ENCODE measurements around the gene LHX6.

The LHX6 gene

DNA sequence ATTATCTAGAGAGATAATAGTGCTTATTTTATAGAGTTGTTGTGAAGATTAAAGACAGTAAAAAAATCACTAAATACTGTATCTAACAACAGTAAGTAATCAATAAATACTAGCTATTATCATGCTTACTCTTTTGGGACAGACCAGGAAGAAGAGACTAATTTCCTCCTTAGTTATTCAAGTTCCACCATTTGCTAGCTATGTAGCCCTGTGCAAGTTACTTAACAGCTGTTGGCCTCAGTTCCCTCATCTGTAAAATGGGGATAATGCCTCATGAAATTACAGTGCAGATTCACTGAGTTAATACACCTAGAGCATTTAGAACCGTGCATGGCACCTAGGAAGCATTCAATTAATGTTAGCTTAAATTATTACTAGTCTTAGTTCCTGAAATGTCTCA lies 33.3 kb upstream of the LHX6 start:
- no peak for DNase-seq
- Histone ChIP-seq H3K36me3 (ENCODE audit: control insufficient read depth, insufficient read depth, low read length) (peaks cover 27% of the 10 kb centered on the region), H3K27me3 (replicated peaks; ENCODE audit: control insufficient read depth, insufficient read depth, low read length, poor library complexity, severe bottlenecking) (no peaks in the 10 kb centered on the region), H3K4me1 (ENCODE audit: control insufficient read depth, insufficient read depth, low read length, poor library complexity, severe bottlenecking) (peaks cover 4% of the 10 kb centered on the region), H3K4me3 (ENCODE audit: insufficient read depth, low read depth, low read length, poor library complexity, severe bottlenecking) (no peak overlapping the region), H3K9me3 (ENCODE audit: control insufficient read depth, low read length) (no peaks in the 10 kb centered on the region), H3K27ac (ENCODE audit: insufficient read depth, low read length, poor library complexity, severe bottlenecking) (no peak overlapping the region)

DNA sequence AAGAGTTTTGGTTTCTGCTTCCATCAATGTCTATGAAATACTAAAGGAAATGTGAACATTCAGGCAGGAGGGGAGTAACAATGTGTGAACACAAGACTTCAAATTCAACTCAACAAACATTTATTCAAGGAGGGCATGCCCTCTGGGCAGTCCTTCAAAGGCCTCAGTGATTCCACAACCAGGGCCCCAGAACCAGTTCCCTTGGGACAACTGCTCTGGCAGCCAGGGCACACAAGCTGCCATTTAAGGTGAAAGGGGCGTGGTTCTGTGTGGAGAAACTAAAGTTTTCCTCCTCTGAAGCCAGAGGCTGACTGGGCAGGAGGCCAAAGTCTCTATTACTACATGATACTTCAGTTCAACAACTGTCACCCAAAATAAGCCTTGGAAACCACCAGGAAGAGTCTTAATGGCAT lies 32.7 kb upstream of the LHX6 start:
- no peak overlapping the region for H3K4me3 ChIP-seq (ENCODE audit: insufficient read depth, low read depth, low read length, poor library complexity, severe bottlenecking)
- peaks cover 4% of the 10 kb centered on the region for H3K4me1 ChIP-seq (ENCODE audit: control insufficient read depth, insufficient read depth, low read length, poor library complexity, severe bottlenecking)
- DNase-seq: no peak
- no peaks in the 10 kb centered on the region for H3K27me3 ChIP-seq (replicated peaks; ENCODE audit: control insufficient read depth, insufficient read depth, low read length, poor library complexity, severe bottlenecking)
- H3K9me3 ChIP-seq (ENCODE audit: control insufficient read depth, low read length): no peaks in the 10 kb centered on the region
- H3K27ac ChIP-seq (ENCODE audit: insufficient read depth, low read length, poor library complexity, severe bottlenecking): no peak overlapping the region
- peaks cover 27% of the 10 kb centered on the region for H3K36me3 ChIP-seq (ENCODE audit: control insufficient read depth, insufficient read depth, low read length)

DNA sequence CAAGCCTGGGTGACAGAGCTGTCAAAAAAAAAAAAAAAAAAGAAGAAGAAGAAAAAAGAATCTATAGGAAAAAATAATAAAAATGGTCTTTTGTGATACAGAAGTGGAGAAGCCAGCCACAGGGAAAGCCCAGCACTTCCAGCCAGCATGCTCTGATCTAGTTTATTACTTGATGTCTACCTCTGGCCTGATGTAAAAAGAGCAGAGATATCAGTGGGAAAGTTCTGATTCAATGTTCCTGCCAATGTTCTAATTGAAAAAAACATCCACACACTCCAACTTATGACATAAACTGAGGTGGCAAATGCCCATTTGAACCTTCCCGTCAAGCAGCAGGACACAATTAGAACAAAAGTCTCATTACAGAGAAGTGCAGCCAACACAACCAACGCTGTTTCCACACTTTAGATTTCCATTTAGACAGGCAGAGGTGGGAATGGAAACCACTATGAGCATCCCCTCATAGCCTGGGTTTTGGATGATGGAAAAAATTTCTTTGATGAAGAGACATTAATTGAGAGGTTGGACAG lies 30.2 kb upstream of the LHX6 start:
- no peaks in the 10 kb centered on the region for H3K27me3 ChIP-seq (replicated peaks; ENCODE audit: control insufficient read depth, insufficient read depth, low read length, poor library complexity, severe bottlenecking)
- no peak overlapping the region for H3K4me3 ChIP-seq (ENCODE audit: insufficient read depth, low read depth, low read length, poor library complexity, severe bottlenecking)
- DNase-seq: no peak
- no peaks in the 10 kb centered on the region for H3K4me1 ChIP-seq (ENCODE audit: control insufficient read depth, insufficient read depth, low read length, poor library complexity, severe bottlenecking)
- peaks cover 31% of the 10 kb centered on the region for H3K36me3 ChIP-seq (ENCODE audit: control insufficient read depth, insufficient read depth, low read length)
- H3K9me3 ChIP-seq (ENCODE audit: control insufficient read depth, low read length): no peaks in the 10 kb centered on the region
- H3K27ac ChIP-seq (ENCODE audit: insufficient read depth, low read length, poor library complexity, severe bottlenecking): no peak overlapping the region

- H3K4me1 ChIP-seq (ENCODE audit: control insufficient read depth, insufficient read depth, low read length, poor library complexity, severe bottlenecking): no peaks in the 10 kb centered on the region
- H3K27me3 ChIP-seq (replicated peaks; ENCODE audit: control insufficient read depth, insufficient read depth, low read length, poor library complexity, severe bottlenecking): no peaks in the 10 kb centered on the region
- H3K9me3 ChIP-seq (ENCODE audit: control insufficient read depth, low read length): no peaks in the 10 kb centered on the region
- DNase-seq: no peak
- H3K27ac ChIP-seq (ENCODE audit: insufficient read depth, low read length, poor library complexity, severe bottlenecking): no peak overlapping the region
- H3K36me3 ChIP-seq (ENCODE audit: control insufficient read depth, insufficient read depth, low read length): peaks cover 39% of the 10 kb centered on the region
- no peak overlapping the region for H3K4me3 ChIP-seq (ENCODE audit: insufficient read depth, low read depth, low read length, poor library complexity, severe bottlenecking)
Observed at GRCh38 chr9:122256206-122256605, 27.4 kb upstream of the LHX6 start.

- peaks cover 36% of the 10 kb centered on the region for H3K36me3 ChIP-seq (ENCODE audit: control insufficient read depth, insufficient read depth, low read length)
- H3K27me3 ChIP-seq (replicated peaks; ENCODE audit: control insufficient read depth, insufficient read depth, low read length, poor library complexity, severe bottlenecking): no peaks in the 10 kb centered on the region
- DNase-seq: no peak
- no peaks in the 10 kb centered on the region for H3K4me1 ChIP-seq (ENCODE audit: control insufficient read depth, insufficient read depth, low read length, poor library complexity, severe bottlenecking)
- no peak overlapping the region for H3K4me3 ChIP-seq (ENCODE audit: insufficient read depth, low read depth, low read length, poor library complexity, severe bottlenecking)
- H3K27ac ChIP-seq (ENCODE audit: insufficient read depth, low read length, poor library complexity, severe bottlenecking): no peak overlapping the region
- H3K9me3 ChIP-seq (ENCODE audit: control insufficient read depth, low read length): no peaks in the 10 kb centered on the region
Observed at GRCh38 chr9:122254761-122255160, 26.0 kb upstream of the LHX6 start.

DNA sequence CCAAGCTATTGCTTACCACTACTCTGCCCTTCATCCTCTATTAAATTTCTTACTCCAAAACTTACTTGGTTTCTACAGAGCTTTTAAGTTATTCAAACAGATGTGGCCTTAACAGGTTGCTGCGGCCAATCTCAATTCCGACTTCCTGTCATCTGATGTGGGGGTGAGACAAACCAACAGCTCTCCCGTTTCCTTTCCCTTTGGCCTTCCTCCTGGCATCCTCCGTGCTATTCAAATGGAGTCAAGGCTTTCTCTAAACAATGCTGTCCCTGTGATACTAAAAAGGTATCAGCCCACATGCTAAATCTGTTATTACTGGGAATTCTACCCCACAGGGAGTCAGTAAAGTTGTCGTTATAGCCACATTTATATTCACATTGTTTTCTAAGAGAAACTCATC lies 24.0 kb upstream of the LHX6 start:
- Histone ChIP-seq H3K27ac (ENCODE audit: insufficient read depth, low read length, poor library complexity, severe bottlenecking) (no peak overlapping the region), H3K4me3 (ENCODE audit: insufficient read depth, low read depth, low read length, poor library complexity, severe bottlenecking) (no peak overlapping the region), H3K9me3 (ENCODE audit: control insufficient read depth, low read length) (no peaks in the 10 kb centered on the region), H3K36me3 (ENCODE audit: control insufficient read depth, insufficient read depth, low read length) (peaks cover 40% of the 10 kb centered on the region), H3K4me1 (ENCODE audit: control insufficient read depth, insufficient read depth, low read length, poor library complexity, severe bottlenecking) (no peaks in the 10 kb centered on the region), H3K27me3 (replicated peaks; ENCODE audit: control insufficient read depth, insufficient read depth, low read length, poor library complexity, severe bottlenecking) (no peaks in the 10 kb centered on the region)
- no peak for DNase-seq

DNA sequence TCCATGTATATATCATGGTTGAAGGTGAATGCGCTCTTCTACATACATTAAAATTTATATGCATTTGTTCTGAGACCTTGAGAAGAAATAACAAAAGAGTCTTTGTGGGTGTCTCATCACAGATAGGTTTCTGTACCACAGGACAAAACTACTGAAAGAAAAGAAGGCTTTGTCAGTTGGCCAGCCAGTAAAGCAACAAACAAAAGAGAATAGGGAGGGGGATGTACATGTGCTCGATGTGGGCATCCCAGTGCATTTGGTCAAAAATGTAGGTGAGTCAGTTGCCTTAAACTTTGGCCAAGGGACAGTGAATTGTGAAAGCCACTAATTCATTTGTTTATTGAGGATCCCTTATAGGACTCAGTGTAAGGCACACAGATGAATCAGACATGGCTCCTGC lies 22.6 kb upstream of the LHX6 start:
- peaks cover 53% of the 10 kb centered on the region for H3K36me3 ChIP-seq (ENCODE audit: control insufficient read depth, insufficient read depth, low read length)
- no peak overlapping the region for H3K4me3 ChIP-seq (ENCODE audit: insufficient read depth, low read depth, low read length, poor library complexity, severe bottlenecking)
- no peak for DNase-seq
- H3K27me3 ChIP-seq (replicated peaks; ENCODE audit: control insufficient read depth, insufficient read depth, low read length, poor library complexity, severe bottlenecking): no peaks in the 10 kb centered on the region
- no peak overlapping the region for H3K27ac ChIP-seq (ENCODE audit: insufficient read depth, low read length, poor library complexity, severe bottlenecking)
- H3K4me1 ChIP-seq (ENCODE audit: control insufficient read depth, insufficient read depth, low read length, poor library complexity, severe bottlenecking): no peaks in the 10 kb centered on the region
- H3K9me3 ChIP-seq (ENCODE audit: control insufficient read depth, low read length): no peaks in the 10 kb centered on the region

DNA sequence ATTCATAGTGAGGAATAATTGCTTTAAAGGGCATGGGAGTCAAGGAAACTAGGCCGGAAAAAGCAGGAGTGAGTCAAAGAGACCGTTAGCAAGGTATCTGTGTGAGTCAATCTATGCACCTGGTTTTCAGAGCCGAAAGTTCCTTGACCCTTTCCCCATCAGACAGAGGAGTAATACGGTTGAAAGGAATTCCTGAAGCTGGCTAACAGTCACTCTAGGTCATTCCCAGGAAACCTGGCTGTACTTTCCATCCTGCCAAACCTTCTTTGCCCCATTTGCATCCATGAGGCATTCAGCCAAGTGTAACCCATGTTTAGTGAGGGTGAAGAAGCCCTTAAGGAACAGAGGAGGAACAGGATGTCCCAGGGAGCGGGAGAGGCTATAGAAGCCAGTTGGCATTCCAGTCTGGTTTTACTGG lies 19.7 kb upstream of the LHX6 start:
- peaks cover 72% of the 10 kb centered on the region for H3K36me3 ChIP-seq (ENCODE audit: control insufficient read depth, insufficient read depth, low read length)

DNA sequence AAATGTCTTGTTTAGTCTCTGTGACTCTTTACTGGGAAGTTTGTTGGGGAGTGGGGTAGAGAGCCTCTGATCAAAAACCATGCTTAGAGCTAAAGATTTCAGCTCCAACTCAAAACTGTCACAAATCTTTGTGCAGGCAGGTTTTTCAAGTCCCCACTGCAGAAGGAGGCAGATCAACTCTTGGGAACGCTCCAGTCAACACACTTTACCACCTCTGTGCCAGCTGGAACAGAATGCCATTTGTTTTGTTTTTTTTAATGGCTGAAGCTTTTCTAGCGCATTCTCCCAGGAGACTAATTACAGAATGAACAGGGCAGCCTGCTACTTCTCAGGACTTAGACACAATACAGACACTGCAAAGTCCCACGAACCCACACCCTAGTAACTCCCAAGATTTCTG lies 17.9 kb upstream of the LHX6 start:
- no peak overlapping the region for H3K27ac ChIP-seq (ENCODE audit: insufficient read depth, low read length, poor library complexity, severe bottlenecking)
- H3K4me1 ChIP-seq (ENCODE audit: control insufficient read depth, insufficient read depth, low read length, poor library complexity, severe bottlenecking): no peaks in the 10 kb centered on the region
- DNase-seq: no peak
- peaks cover 75% of the 10 kb centered on the region for H3K36me3 ChIP-seq (ENCODE audit: control insufficient read depth, insufficient read depth, low read length)
- no peaks in the 10 kb centered on the region for H3K9me3 ChIP-seq (ENCODE audit: control insufficient read depth, low read length)
- no peaks in the 10 kb centered on the region for H3K27me3 ChIP-seq (replicated peaks; ENCODE audit: control insufficient read depth, insufficient read depth, low read length, poor library complexity, severe bottlenecking)
- H3K4me3 ChIP-seq (ENCODE audit: insufficient read depth, low read depth, low read length, poor library complexity, severe bottlenecking): no peak overlapping the region

More for the DNA sequence above, 19.7 kb upstream of the LHX6 start:
- no peak for DNase-seq
- H3K27ac ChIP-seq (ENCODE audit: insufficient read depth, low read length, poor library complexity, severe bottlenecking): no peak overlapping the region
- H3K27me3 ChIP-seq (replicated peaks; ENCODE audit: control insufficient read depth, insufficient read depth, low read length, poor library complexity, severe bottlenecking): no peaks in the 10 kb centered on the region
- H3K9me3 ChIP-seq (ENCODE audit: control insufficient read depth, low read length): no peaks in the 10 kb centered on the region
- no peaks in the 10 kb centered on the region for H3K4me1 ChIP-seq (ENCODE audit: control insufficient read depth, insufficient read depth, low read length, poor library complexity, severe bottlenecking)
- no peak overlapping the region for H3K4me3 ChIP-seq (ENCODE audit: insufficient read depth, low read depth, low read length, poor library complexity, severe bottlenecking)

DNA sequence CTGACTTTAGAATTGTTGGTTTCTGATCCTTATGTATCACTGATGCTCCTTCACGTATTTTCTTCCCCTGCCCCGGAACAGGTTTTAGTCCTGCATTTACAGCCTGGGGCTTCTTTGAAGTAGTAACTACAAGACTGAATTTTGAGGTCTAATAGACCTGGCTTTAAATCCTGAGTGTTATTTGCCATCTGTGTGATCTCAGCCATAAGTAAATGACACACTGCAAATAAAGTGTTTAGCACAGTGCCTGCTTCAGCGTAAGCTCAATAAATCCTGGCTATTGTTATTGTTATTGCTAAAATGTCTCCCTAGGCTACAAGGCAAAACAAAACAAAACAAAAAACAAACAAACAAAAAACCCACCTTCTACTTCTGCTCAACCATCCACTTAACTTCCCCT lies 15.6 kb upstream of the LHX6 start:
- Histone ChIP-seq H3K36me3 (ENCODE audit: control insufficient read depth, insufficient read depth, low read length) (peaks cover 76% of the 10 kb centered on the region), H3K9me3 (ENCODE audit: control insufficient read depth, low read length) (no peaks in the 10 kb centered on the region), H3K27ac (ENCODE audit: insufficient read depth, low read length, poor library complexity, severe bottlenecking) (no peak overlapping the region), H3K27me3 (replicated peaks; ENCODE audit: control insufficient read depth, insufficient read depth, low read length, poor library complexity, severe bottlenecking) (no peaks in the 10 kb centered on the region), H3K4me3 (ENCODE audit: insufficient read depth, low read depth, low read length, poor library complexity, severe bottlenecking) (no peak overlapping the region), H3K4me1 (ENCODE audit: control insufficient read depth, insufficient read depth, low read length, poor library complexity, severe bottlenecking) (no peaks in the 10 kb centered on the region)
- DNase-seq: no peak

- no peaks in the 10 kb centered on the region for H3K27me3 ChIP-seq (replicated peaks; ENCODE audit: control insufficient read depth, insufficient read depth, low read length, poor library complexity, severe bottlenecking)
- H3K9me3 ChIP-seq (ENCODE audit: control insufficient read depth, low read length): no peaks in the 10 kb centered on the region
- no peak overlapping the region for H3K4me3 ChIP-seq (ENCODE audit: insufficient read depth, low read depth, low read length, poor library complexity, severe bottlenecking)
- no peak overlapping the region for H3K27ac ChIP-seq (ENCODE audit: insufficient read depth, low read length, poor library complexity, severe bottlenecking)
- peaks cover 41% of the 10 kb centered on the region for H3K36me3 ChIP-seq (ENCODE audit: control insufficient read depth, insufficient read depth, low read length)
- no peak for DNase-seq
- no peaks in the 10 kb centered on the region for H3K4me1 ChIP-seq (ENCODE audit: control insufficient read depth, insufficient read depth, low read length, poor library complexity, severe bottlenecking)
Observed at GRCh38 chr9:122239722-122240121, 11.0 kb upstream of the LHX6 start.
